Measurements from ENCODE around the gene G6PC3.

The G6PC3 gene

DNA sequence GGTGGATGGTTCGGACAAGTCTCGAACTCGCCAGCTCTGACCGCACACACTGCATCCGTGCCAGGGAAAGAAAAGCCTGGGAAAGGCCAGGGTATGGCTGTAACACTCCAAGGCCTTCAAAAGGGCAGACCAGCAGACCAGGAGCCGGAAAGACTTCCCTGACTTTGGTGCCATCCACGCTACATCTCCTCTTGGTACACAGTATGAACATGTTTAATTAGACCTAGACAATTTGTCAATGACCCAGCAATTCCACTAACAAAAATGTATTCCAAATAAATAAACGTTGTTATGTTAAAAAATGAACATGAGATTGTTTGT lies 53.5 kb downstream of the G6PC3 start:
- DNase-seq (ENCODE audit: low read depth) = no peak
